ENCODE measurements around the gene UBE2R2.
A peak's percentile ranks its signal among the peaks of the same experiment; 100 is the strongest.
"Not testable (repeated sequence)": the region's sequence is repeated elsewhere in the genome, so short reads cannot be mapped to it uniquely, and the experiment has no call there.

Gene UBE2R2, protein sequence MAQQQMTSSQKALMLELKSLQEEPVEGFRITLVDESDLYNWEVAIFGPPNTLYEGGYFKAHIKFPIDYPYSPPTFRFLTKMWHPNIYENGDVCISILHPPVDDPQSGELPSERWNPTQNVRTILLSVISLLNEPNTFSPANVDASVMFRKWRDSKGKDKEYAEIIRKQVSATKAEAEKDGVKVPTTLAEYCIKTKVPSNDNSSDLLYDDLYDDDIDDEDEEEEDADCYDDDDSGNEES

DNA sequence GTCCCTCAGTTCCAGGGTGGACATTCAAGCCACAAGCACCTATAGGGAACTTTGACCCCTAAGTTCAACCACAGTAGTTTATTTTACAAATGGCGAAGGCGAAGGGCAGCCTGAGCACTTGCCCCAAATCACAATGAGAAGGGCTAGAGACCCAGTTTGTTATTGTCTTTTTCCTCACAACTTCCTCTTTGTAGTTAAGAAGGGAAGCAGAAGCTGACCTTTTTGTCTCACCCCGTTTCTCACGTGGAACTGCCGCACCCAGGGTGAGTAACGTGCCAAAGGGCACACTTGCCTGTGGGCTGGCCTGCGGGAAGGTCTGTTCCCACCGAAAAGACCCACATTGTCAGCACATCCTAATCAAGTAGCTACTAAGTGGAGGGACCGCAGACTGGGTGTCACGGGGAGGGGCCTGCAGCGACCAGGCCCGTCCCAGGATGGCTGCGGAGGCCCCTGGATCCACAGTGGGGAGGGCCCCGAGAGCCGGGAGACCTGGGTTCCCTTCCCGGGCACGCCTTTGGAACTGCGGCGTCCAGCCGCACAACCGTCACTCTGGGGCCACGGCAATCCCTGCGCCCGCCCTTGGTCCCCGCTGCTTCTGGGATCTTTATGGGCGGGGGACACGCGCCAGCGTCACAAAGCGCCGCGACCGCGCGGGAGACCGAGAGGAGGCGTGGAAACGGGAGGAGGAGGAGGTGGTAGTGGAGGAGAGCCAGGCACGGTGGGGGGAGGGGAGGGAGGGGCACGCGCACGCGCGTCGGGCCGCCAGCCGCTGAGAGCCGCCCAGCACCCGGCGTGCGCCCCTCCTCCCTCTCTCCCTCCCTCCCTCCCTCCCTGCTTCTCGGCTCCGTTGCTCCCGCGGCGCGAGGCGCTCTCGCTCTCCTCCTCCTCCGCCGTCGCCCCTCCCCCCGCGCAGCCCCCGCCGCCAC is at the start of gene UBE2R2:
Gene UBE2R2, plus strand, starts transcription at position 834 of the 926 bp plus-strand sequence. CDS start 598 bp downstream, outside the sequence.
- peak; percentile 98 for DNase-seq

DNA sequence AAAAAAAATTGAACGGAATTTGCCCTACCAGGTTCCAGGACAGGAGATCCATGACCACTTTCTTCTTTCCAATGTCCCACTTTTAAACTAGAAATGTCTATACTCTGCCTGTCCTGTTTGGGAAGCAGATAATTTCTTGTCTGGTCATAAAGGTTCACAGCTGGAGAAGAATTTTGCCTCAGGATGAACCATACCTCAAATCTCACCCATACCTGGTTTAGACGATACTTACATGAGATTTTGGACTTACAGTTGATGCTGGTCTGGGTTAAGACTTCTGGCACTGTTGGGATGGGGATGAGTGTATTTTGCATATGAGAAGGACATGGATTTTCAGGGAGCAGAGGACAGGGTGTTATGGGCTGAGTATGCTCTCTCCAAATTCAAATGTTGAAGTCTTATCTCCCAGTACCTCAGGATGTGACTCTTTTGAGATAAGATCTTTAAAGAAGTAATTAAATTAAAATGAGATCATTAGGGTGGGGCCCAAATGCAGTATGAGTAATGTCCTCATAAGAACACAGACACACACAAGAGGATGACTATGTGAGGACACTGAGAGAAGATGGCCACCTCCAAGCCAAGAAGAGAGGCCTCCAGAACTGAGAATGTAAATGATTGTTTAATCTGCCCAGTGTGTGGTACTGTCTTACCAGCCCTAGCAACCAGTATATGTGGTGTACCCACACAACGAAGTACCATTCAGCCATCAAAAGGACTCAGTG is 46.6 kb upstream of the UBE2R2 start:
- peak; percentile 35 for DNase-seq

DNA sequence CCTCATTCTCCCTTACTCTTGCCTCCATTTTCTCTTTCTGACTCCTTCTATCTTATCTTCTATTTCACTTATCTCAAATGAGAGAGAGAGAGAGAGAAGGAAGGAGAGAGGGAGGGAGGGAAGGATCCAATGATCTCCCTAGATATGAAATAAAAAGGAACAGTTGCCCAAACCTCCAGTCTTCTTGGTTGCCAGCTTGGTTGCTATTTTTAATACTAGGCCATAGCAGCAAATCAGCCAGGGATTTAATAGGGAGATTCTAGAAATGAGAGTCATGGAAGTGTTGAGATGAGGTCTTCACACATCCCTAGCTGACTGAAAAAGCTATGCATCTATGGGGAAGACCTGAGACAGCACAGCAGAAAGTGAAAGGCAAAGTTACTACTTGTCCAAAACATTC is 43.8 kb upstream of the UBE2R2 start:
- DNase-seq = not testable (repeated sequence)

DNA sequence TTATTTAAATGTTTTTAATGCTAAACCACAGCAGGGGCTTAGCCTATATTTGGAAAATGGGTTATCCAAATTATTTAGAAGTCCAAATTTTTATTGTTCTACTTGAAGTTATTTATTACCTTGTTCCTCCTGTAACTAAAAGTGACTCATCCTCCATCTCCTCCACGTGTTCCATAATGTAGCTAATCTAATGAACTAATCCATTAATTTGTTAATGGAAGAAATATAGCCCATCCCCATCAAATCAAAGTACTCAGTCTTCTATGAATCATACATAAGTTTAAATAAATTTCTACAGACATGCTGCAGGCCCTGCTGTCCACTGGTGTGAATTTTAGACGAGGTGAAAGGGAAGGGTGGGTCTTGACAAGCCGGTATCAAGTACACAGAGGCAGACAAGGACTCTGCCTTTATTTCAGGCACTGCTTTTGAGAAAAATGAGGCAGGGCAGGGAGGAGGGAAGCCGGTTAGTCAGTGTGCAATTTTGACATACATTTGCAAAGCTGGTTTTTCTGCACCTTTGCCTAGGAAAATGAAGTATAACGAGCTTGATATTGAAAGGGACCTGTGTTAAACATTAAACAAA is 42.8 kb upstream of the UBE2R2 start:
- DNase-seq = not testable (repeated sequence)

DNA sequence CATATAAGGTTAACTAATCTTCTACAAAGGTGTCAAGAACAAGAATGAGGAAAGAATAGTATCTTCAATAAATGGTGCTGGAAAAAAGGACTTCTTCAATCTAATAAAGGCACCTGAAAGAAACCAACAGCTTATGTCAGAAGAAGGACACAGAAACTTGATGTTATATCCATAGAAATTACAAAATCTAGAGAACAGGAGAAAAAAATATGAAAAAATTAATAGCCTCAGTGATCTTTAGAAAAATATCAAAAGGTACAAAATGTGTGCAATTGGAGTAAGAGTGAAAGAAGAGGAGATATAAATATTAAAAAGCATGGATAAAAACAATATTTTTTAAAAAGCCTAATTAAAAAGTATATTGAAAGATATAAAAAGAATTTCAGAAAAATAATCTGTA is 40.4 kb upstream of the UBE2R2 start:
- no peak for DNase-seq

DNA sequence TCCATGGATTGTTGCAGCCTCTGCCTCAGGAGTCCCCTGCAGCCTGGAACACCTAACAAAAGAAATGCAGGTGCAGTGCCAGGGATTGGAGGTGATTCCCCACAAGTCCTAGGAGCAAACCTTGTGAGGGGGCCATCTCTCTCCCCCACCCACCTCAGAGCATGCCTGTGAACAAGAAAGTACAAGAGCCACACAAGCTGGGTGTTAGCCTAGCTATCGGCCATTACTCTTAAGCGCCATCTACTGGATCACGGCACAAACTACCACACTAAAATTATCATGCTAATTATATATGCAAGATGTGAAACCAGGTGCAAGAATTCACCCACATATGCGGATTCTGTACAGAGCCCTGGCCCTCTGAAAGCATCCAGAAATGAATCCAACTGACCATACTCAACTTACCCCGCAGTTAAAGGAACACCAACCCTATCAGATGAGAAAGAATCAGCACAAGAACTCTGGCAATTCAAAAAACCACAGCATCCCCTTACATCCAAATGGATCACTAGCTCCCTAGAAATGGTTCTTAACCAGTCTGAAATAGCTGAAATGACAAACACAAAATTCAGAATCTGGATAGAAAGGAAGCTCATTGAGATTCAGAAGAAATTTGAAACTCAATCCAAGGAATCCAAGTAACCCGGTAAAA is 38.1 kb upstream of the UBE2R2 start:
- DNase-seq = peak; percentile 86

DNA sequence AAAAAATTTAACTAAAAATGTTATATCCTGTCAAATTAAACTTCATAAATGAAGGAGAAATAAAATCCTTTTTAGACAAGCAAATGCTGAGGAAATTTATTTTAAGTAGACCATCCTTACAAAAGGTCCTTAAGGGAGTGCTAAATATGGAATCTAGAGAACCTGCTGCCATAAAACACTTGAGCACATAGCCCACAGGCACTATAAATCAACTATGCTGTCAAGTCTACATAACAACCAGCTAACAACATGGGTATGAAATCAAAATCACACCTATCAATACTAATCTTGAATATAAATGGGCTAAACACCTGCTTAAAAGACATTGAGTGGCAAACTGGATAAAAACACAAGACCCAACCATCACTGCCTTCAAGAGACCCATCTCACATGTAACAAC is 36.7 kb upstream of the UBE2R2 start:
- no peak for DNase-seq

DNA sequence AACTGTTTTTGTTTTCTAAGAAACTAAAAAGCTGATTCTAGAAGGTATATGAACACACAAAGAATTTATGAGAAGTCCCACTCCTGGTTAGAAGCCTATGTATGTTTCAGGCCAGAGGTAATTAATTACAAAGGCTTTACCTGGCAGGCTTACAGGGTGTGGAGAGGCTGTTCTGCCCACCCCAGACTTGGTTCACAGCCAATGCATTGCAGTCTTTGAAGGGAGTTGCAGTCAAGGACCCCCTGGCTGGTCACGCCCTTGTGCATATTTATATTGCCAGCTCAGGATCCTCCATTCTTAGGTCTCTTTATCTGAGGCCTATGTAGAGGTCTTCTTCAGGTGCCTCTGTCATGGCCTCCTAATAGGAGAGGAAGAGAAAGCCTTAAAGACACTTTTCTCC is 35.2 kb upstream of the UBE2R2 start:
- DNase-seq = no peak

DNA sequence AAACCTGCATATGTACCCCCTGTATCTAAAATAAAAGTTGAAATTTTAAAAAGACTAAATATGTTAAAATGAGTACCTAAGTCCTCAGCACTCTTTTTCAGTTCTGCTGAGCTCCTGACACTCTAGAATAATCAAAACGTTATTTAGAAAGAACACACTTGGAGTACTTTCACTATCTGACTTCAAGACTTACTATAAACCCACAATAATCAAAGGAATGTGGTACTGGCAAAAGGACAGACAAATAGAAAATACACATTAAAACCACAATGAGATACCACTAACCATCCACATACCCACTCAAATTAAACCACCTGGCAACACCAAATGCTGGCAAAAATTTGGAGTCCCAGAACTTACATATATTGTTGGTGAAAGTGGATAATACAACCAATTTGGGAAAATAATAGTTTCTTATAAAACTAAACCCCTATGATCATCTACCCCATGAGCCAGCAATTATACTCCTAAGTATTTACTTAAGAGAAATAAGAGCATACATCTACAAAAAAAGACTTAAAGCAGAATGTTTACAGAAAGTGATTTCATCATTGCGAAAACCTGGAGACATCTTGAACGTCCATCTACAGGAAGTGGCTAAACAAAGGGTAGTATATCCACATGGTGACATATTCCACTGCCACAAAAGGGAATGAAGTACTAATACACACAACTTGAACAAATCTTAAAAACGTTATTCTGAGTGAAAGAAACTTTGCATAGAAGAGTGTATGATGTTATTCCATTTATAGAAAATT is 34.4 kb upstream of the UBE2R2 start:
- peak; percentile 37 for DNase-seq

DNA sequence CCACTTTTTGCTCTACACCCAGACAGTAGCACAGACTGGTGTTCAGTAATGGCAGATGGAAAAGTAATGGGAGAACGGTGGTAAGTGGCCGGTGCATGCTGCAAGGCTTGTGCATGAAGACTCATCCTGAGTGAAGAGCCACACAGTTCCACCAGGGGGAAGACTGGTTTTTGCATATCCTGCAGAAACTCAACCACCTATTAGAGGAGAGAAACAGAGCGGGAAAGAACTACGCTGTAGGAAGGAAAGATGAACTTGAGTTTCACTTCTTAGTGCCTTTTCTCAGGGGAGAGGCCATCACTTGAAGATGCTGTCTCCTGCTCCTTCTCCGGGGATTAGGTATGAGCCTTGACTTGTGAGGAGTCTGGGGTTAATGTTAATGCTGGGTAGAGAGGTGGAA is 31.0 kb upstream of the UBE2R2 start:
- DNase-seq = peak; percentile 35

DNA sequence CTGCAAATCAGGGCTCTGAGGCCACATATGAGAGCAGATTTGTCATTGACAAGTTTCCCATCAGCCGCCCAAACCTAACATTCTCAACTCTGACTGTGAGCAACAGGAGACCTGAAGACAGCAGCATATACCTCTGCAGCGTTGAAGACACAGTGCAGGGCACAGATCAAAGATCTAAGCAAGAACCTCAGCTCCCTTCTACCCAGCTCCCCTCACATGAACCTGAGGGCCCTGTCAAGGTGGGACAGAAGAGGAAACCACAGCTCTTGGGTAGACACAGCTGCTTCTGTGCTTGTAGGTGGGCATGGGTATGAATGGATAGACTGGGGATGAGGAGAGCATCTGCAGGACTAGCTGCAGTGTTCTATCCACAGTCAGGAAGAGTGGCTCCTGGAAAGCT is 30.3 kb upstream of the UBE2R2 start:
- no peak for DNase-seq

DNA sequence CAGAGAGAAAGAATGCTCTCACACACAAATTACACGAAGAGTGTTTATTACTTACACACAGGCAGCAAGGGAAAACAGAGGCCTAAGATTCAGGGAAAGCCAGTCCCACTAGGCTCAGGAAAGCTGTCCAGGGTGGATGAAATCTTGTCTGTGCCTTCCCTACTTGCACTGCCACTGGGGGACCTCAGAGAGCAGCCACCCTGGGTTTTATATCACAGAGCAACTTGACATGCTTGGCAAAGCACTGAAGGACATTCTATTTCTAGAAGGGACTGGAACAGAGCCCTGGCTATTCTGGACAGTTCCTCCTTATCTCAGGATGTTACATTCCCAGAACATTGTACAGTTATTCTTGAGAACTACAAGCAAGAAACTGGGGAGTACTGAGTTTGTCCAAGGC is 29.1 kb upstream of the UBE2R2 start:
- DNase-seq = no peak

DNA sequence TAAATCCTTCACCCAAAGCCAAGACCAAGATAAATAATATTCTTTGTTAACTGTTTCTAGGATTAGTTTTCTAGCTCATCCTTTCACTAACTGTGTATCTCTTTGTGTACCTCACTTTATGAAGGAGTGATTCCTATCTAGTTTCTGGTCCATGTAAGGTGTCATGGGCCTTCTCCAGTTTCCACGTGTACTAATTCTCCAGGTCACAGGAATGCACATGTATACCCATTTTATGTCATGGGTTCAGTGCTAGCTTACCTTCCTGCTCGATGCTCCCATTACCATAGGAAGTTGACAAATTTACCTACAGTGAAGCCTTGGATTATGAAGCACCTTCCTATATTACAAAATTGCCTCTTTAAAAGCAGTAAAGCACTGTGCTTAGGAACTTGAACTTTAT is 27.5 kb upstream of the UBE2R2 start:
- not testable (repeated sequence) for DNase-seq

DNA sequence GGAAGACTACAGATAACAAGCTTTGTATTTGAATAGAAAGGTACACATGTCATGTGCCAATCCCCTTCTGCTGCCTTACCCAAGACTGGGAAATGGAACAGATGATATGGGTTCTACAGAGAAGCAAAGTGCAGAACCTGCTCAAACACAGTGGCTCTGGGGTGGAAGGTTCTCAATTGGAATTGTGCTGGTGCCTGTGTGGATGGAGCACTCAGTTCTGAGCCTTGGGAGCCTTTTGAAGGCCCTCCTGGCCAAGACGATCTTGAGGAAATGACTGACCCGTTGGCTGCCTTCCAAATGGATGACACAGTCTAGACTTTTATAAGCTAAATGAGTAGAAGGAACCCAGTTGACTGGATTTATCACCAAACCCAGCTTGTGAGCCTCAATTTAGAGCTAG is 25.8 kb upstream of the UBE2R2 start:
- peak; percentile 46 for DNase-seq

DNA sequence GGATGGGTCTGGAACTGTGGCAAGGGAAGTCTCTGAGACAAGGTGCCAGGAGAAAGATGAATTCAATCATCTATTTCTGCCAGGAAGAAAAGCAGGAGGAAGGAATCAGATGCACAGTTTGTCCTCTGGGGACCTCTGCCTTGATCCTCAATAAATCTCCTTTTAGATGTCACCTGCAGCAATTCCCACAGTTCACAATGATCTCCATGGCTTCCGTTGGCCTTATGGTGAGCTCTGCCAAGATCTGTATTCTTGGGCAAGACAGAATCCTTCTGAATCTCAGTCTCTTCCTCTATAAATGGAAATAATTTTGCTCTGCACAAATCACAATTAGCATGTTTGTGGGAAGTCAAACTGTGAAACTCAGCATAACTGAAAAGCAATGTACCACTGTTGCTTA is 23.5 kb upstream of the UBE2R2 start:
- DNase-seq = not testable (repeated sequence)

DNA sequence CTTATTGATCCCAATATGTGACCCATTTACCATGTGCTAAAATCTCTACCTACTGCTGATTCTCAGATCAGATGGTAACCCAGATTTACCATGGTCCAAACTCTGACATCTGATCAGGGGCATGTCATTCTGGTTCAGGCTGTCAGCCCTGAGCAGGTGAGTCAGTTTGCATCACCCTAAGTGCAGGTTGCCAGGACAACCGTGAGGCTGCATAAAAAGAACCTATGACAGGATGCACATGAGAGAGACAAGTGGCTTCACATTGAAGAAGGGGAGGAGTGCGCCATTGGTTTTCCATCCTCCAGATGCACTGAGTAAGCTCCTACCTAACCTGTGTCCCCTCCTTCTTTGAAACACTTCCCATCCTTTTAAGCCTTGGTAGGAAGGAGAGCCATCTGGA is 22.4 kb upstream of the UBE2R2 start:
- no peak for DNase-seq

DNA sequence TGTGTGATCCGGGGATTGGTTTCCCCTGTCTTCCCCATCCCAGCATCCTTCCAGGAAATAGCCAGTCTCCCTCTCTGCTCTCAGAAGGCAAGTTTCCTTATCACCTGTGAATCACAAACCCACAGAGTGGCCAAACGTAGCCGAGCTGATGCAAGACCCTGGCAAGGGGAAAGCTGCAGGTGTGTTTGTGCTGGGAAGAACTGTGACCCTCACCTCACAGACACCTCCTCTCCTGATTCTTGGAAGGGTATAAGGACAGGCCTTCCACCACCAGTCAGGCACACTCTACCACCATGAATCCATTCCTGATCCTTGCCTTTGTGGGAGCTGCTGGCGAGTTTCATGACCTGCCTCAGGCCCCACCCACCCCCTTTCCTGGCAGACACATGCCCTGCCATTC is 21.7 kb upstream of the UBE2R2 start, which contains the start of gene PRSS3:
Gene PRSS3, plus strand, starts transcription at position 281 of the 400 bp plus-strand sequence. Its CDS starts 13 bp downstream, at position 294.
- DNase-seq = no peak

DNA sequence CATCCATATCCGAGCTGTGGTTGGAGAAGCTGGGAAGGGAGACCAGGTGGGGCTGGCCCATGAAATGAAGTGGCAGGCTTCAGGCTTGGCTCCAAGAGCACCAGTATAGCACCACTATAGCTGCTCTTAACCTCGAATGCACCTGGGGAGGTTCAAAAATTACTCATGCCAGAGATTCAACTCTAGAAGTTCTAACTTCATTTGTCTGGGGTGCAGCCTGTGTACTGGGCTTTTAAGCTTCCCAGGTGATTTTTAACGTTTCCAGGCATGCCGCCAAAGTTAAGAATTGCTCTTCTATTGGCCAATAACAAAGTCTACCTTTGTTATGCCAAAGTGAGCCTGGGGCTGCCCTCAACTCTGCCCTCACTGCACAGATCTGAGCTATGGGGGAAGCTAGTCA is 21.1 kb upstream of the UBE2R2 start:
- no peak for DNase-seq

DNA sequence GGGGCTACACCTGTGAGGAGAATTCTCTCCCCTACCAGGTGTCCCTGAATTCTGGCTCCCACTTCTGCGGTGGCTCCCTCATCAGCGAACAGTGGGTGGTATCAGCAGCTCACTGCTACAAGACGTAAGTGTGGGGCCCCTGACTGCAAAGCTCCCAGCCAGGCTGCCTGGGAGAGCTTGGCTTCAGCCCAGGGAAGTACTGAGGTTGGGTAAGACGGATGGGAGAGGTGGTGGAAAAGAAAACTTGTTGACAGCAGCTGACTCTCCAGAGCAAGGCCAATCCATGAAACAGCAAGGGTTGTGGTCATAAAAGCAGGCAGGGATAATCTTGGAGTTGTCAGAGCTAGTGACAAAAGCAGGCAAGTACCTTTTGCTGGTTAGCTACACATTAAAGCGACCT is 20.3 kb upstream of the UBE2R2 start:
- not testable (repeated sequence) for DNase-seq

DNA sequence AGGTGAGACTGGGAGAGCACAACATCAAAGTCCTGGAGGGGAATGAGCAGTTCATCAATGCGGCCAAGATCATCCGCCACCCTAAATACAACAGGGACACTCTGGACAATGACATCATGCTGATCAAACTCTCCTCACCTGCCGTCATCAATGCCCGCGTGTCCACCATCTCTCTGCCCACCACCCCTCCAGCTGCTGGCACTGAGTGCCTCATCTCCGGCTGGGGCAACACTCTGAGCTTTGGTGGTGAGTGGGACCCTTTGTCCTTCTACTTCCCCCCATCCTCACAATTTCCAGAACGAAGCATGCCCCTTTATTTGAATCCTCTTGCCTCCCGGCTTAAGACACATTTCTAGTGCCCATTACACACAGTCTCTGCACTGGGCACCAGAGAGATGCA is 19.1 kb upstream of the UBE2R2 start:
- DNase-seq = no peak

DNA sequence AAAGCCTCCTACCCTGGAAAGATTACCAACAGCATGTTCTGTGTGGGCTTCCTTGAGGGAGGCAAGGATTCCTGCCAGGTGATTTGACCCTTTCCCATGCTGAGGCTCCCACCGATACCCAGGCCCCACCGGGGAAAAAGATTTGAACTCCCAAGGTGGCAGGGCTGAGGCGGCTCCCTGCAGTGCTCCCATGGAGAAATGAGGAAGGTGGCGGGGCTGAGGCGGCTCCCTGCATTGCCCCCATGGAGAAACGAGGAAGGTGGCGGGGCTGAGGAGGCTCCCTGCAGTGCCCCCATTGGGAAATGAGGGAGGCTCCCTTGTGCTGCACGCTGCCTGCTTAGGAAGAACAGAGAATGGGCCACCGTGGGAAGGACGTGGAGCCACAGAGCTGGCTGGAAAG is 18.4 kb upstream of the UBE2R2 start:
- no peak for DNase-seq

Measured in hematopoietic multipotent progenitor cell treated with erythropoietin and hydrocortisone succinate and interleukin-3 and kit ligand, for 4 days (in vitro differentiated cells).